OCI-LY3 (cell line): ENCODE measurements around the gene PTGER2.

Experiments used
- CTCF ChIP-seq: fragments of 200-600, 300-600 bp; sonication (generic); IDR thresholded peaks from 2 replicates; pipeline ENCODE4 v1.5.1; 2014; ENCODE audit warnings: antibody characterized with exemption, low read length, low read depth
- EZH2phosphoT487 ChIP-seq: fragments of 200-600 bp; shearing (Covaris generic); IDR thresholded peaks from 2 replicates; pipeline ENCODE4 v1.6.1; 2018; ENCODE audit warnings: antibody characterized with exemption, mixed run types, low read depth

DNA sequence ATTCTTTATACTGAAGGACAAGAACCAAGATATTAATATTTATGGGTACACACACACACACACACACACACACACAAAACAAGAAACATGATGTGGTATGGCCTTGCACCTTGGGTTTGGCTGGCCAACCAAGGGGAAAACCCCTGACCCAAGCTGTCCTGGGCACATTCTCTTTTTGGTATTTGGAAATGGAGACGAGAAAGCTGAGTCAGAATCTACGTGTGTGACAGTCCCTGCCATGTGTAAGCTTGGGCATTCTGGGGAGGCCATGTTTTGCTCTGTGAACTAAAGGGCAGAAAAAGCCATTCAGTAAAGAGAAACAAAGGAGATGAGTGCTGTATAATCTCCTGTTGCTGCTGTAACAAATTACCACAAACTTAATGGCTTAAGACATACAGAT is 35.6 kb downstream of the PTGER2 start:
- no peak for TF ChIP-seq CTCF
- no peak for TF ChIP-seq EZH2phosphoT487
